HG02870 (cell line): Measurements from ENCODE around the gene NCKIPSD.

ENCODE experiments used
- ATAC-seq: cut with Tn5 transposase; IDR thresholded peaks from one replicate; pipeline ENCODE4 v1.9.1; 2021; ENCODE audit warnings: mild to moderate bottlenecking, moderate library complexity; ENCODE audit not compliant: unreplicated experiment

Gene NCKIPSD

DNA sequence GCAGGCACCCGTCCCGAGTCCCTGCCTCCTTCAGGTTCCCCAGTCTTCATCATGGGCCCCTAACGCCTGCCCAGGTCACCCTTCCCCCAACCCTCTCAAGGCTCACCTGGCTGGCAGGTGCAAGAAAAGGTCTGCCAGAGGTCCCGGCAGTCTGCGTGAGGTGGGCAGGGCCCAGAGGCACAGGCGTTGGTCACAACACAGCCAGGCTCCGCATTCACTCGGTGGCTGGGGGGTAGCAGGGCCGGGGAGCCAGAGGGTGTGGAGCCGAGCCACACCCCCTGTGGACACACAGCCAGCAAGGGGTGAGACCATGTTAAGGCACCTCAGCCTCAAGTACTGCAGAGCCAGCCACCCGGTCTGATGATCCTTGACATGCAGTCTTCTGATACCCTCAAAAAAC, 33.9 kb downstream of the NCKIPSD start:
- ATAC-seq, result no peak

DNA sequence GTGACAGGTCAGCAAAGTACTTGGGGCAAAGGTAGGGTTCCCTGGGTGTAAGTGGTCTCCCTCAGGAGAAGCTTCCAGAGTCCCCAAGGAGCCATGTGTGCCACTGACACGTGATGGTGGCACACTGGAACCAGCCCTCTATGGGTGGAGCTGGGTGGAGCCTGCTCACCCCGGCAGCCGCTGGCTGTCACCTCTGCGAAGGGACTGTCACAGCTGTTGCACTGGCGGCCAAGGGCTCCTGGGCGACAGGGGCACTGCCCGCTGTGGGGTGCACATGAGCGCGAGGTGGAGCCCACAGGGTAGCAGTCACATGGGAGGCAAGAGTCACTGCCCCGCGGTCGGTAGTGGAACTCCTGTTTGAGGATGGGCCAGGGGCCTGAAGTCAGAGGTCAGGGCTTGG, 35.0 kb downstream of the NCKIPSD start:
- ATAC-seq, result no peak

DNA sequence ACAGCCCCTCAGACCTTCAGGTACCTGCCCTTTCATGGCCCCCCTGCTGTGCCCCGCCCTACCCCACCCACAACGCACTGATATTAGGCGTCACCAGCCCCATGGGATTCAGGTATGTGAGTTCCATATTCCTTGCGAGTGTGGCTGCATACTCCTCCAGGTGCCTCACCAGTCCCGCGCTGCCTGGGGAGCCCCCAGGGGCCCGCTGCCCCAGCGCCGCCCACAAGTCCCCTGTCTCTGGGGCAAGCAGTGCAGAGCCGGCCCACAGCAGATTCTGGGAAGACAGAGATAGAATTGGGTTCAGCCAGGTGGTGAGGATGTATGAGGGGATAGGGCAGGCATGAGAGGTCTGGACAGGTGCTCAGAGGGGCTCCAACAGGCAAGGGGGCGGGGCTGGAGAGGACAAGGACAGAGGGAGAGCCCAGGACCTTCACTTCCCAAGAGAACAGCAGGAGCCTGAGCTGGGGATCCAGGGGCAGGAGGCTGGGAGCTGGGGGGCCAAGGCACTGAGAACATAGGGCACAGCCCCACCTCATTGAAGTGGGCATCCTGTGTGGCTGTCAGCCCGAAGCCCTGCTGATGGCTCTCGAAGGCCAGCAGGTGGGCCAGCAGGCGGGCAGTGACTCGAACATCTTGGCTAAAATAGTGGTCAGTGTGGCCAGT, 37.4 kb downstream of the NCKIPSD start:
- ATAC-seq, result no peak

DNA sequence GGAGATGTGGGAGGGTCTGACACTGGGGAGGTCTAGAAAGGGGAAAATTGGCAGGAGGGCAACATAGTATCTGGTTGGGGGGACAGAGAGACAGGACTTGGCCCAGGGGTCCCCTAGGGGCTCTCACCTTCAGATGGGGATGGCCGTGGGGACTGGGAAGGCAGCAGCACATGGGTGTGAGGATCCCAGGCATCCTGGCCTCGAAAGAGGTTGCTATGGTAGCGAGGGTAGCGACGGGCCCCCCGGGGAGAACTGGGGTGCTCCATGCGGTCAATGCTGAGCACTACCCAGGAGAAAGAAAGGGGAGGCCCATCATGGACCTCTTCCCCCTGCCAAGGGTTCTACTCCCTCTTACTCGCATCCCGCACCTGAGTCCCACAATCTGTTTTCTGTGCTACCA, 38.0 kb downstream of the NCKIPSD start:
- ATAC-seq, result no peak

DNA sequence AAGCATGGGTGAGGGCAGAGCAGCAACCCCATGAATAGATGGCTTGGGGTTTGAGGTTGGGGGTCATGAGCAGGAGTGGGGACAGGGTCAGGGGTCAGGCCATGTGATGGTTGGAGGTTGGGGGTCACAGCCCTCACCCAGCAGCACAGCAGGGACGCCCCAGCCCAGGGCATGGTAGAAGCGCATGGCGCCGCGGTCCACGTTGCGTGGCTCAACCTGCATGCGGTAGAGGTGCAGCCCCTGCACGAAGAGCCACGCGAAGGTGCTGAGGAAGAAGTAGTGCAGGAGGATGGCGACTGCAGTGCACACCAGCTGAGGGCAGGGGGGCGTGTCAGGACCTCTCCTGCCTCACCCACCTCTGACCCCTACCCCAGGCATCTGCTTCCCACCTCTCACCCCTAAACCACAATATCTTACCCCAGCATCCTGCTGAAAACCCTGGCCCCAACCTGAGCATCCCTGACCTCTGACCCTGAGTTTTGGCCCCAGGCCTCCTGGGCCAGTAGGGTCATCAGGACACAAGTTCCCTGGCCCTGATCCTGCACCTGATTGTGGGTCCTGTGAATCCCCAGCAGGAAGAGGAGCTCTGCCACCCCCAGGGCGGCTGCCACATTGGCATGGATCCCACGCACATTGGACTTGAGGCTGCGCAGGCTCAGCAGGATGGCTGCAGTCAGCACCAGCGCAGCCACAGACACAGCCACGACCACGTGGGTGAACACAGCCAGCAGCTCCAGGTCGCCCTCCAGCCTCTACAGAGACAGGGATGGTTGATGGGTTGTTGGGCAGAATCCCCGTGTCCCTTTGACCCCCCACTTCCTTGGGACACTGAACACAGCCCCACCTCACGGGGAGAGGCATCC, 40.6 kb downstream of the NCKIPSD start:
- no peak for ATAC-seq

DNA sequence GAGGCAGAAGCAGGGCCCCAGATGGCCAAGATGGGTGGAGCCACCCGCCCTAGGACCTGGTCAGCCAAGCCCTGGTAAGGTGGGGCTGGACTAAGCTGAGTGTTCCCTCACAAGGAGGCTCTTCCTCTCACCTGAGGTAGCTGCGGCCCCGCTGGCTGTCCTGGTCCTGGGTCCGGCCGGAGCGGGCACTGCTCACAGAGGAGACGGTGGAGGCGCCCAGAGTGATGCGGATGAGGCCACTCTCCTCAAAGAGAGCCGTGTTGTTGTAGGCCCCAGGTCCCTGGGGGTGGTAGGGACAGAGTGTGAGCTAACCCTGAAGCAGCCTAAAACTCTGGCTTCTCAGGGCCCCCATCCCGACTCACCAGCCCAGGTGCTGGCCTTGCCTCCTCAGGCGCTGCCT, 43.1 kb downstream of the NCKIPSD start:
- no peak for ATAC-seq

DNA sequence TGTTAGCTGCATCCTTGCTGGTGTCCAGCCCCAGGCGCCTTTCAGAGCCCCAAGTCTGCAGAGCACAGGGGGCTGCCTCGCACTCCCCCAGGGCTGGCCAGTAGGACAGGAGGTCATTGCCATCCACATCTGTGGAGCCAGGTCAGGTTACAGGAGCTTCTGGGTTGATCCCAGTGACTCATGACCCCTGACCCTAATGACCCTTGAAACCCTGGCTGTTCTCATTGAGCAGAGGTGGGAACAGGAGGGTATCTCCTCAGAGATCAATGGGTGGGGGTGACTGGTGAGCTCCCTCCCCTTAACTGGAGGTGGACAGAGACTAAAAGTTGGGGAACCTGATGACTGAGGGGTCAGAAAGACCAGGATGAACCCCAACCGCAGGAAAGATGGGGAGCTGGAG, 44.3 kb downstream of the NCKIPSD start:
- no peak for ATAC-seq

DNA sequence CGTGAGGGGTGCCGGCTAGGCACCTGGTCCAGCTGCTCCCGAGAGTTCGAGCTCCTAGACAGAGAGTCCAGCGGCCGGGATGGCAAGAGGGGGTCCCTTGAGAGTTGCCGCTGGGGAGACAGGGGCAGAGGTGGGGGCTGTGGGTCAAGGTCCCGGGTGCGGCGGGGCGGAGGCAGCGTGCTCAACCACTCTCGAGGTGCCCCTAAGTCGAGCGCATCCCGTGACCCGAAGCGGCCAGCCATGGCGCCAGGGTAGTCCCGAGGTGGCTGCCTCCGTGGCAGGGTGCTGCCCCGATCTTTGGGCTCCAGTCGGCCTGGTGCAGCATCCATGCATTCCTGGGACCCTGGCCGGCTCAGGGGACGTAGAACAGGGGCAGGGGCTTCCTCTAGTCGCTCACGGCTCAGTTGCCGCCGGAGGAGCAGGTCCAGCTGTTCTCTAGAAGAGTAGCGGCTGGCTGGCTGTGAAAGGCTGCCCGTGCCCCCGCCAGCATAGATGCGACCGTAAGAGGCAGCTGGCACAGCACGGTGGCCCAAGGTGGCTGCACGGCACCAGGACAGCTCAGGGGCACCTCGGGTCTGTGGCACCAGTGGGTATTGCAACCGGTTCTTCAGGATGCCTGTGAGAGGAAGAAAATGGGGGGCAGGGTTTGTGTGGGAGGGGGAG, 45.6 kb downstream of the NCKIPSD start:
- no peak for ATAC-seq

DNA sequence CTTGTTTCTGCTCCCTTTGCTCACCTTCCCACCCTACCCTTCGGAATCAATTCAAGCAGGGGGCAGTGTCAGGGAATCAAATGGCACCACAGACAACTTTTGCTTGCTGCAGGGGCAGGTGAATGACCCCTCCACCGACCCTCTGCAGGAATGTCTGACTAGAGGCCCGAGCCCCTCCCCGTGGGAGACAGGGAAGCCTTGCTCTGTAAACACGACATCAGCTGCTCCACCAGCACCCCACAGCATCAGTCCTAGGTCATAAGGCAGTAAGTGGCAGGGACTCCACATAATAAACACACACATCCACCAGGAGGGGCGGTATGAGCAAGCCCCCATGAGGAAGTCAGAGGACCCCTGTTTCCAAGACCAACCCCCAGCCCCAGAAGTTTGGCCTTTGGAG, 48.4 kb downstream of the NCKIPSD start:
- ATAC-seq, result no peak

DNA sequence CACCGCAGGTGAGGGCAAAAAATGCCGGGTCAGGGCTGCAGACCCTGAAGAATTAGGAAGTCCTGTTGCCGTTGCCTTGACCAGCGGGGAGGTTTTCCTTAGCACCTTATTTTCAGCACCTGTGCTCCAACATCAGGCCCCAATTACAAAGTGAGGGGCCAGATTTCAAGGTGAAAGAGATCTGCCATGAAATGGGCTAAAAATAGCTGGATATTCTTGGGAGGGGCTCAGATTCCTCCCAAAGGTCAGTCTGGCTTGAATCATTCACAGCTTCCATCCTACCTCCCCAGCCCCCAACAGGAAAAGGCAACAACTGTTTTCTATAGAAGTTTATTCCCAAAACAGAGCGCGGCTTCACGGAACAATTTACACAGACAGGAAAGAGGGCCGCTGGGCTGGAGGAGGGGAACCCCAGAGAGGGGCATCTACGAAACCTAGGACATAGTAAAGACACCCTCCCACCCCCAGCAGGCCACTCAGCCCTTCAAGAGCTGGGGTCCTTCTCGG, 49.5 kb downstream of the NCKIPSD start:
- no peak for ATAC-seq

DNA sequence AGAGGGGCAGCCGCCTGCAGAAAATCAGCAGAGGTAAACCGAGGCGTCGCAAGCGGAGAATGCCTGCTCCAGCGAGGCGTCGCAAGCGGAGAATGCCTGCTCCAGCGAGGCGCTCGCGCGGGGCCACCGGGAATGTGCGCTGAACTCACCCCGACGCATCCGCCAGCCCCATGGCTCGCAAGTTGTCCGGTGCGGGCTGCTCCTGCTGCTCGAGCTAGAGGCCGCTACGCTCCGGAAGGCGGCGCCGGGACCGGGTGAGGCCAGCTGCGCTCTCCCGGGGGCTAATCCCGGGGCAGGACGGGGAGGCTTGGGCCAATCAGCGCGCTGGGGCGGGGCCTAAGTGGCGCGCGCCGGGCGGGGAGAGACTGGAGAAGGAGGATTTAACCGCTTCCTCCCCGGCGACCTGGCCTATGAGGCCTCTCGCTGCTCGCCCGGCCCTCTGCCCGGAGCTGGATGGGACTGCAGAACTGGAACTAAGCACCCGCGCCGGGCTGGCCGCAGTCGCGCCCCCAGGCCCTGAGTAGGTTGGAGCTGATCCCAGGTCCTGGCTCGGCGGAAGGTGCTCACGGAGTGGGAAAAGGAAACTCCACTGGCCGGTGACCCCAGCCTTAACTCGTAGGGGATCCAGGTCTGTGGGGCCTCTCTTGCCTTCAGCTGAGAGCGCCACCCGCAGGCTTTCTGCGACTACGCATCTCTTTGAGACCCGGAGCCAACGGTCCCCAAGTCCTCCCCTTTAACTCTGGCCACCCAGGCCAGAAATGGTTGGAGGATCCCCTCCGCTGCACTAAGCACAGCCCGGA, 50.3 kb downstream of the NCKIPSD start, which contains the start of gene SLC26A6:
Gene SLC26A6 (minus strand): TSS at position 240 of the 800 bp plus-strand sequence. CDS start 68 bp downstream, at position 172.
- peak; percentile 92 for ATAC-seq

DNA sequence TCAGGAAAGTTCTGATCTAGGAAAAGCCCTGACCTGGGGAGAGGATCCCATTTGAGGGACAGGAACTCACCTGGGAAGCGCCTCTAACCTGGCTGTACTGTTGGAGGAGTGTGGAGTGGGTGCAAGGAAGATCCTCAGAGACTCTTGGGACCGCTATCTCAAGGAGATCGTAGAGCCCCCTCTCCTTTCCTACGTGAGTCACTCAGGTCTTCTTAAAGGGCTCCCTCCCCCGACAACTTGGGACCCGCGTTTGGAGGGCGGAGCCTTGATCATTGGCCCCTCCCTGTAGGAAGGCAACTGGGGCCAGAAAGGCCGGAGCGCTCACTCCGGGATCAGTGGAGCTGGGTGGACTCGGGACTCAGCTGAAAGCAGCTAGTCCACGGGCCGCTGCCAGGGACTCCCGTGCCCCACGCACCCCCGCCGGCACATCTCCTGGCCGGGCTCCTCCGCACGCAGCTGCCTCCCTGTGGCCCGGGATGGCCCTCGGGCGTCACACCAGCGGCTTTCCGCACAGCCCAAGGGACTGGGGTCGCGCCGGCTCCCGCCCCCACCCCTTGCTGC, 51.0 kb downstream of the NCKIPSD start:
- peak; percentile 22 for ATAC-seq

DNA sequence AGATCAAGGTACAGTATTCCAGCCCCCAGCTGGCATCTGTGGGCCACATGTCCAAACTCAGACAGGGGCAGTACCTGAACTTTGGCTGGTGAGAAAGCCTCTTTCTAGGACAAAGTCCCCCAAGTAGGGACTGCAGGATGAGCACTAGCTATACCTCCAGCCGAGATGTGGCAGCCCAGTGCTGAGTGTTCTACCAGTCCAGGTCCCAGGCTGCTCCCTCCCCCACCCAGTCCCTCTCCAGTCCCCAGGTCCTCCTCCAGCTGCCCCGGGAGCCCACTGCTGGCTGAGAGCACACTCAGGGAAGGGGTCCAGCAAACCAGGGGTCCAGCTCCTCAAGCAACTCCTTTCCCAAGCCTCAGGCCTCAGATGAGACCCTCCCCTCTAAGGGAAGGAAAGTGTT, 52.0 kb downstream of the NCKIPSD start:
- no peak for ATAC-seq

DNA sequence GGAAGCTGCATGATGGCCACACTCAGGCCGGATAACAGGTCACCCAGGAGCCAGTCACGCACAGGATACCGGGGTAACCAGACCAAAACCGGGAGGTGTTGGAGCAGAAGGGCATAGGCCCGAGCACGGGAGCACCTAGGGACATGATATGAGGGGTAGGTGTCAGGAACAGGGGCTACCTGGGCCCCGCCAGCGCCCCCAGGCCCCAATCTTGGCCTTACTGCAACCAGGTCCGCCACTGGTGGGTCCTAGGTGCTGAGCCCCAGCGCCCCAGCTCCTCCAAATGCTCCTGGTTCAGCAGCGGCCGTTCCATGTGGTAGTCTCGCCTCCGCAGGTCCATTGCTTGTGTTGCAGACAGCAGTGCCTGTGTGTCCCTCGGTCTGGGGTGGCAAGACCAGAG, 52.5 kb downstream of the NCKIPSD start:
- ATAC-seq, result no peak

DNA sequence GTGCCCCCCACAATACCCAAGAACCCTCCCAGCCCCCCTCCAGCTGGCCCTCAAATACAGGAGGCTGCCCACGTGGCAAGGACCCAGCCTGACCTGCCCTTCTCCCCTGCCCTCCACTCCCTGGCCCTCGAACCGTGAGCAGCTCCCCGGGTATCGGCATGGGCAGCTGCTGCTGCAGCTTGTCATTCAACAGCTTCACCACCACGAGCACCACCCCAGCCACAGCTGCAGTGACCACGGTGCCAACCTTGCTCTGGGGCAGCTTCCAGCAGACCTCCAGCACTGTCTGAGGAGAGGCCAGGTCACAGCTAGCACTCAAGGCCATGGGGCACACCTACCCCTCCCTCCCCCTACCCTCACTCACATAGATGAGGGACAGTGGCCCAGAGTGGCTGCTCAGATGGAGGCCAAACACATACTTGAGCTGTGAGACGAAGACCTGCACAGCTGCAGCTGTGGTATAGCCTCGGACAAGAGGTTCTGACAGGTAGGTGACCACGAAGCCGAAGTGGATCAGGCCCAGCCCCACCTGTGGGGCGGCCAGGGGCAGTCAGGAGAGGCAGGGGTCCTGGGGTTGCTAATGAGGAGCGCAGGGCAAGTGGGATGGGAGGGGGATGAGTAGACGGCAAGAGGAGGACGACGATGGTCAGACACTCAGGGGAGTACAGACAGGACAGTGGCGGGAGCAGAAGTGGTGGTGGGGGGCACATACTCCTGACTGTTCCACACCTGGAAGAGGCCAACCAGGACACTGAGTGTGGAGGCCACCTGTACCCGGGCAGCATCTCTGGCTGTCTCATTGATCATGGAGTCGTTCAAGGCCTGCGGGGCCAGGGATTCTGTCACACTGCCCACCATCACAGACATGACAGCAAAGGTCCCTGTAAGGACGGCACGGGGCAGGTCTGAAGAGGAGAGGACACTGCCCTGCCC, 53.9 kb downstream of the NCKIPSD start:
- ATAC-seq, result no peak

DNA sequence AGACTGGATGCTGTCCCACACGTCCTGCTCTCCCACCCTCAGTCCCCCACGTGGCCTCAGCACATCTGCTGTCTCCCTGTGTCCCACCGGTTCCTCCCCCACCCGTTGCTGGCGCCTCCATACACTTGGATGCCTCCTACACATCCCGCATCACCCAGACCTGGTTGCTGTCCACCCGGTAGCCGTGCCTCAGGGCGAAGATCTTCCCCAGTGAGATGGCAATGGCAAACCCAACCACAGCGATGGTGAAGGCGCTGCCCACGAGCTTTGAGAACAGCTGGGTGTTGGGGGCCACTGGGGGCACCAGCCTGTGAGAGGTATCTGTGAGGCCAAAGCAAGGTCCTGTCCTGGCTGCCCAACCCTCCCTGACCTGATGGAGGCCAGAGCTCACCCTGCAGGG, 54.9 kb downstream of the NCKIPSD start:
- ATAC-seq, result no peak

DNA sequence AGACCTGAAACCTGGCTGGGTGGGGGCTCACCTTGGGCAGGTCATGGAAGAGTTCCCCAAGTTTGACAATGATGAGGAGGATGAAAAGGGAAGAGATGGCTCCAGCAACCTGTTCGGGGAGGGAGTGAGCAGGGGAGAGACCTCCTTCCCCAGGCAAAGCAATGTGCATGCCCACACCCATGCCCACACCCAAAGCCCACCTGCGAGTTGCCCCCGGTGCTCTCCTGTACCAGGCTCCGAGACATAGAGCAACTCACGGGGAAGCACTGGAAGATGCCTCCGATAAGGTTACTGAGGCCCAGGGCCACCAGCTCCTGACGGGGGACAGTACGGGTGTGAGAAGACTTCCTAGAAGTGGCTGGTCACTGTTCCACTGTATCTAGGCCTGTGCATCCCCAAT, 55.3 kb downstream of the NCKIPSD start:
- no peak for ATAC-seq

DNA sequence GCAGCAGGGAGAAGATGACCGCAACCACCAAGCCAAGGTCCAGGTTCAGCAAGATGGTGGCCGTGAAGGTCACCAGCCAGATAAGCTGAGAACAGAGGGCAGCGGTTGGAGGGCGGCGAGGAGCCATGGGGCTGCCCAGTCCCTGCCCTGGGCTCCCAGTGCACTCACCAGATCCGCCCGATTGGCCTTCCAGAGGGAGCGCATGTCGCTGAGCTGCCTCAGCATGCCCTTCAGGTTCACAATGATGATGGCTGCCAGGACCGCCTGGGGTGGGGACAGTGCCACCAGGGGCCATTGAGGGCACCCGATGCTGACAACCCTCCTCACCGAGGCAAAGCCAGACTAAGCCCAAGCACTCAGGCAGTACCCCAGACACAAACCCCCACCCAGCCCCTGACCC, 55.8 kb downstream of the NCKIPSD start:
- no peak for ATAC-seq

DNA sequence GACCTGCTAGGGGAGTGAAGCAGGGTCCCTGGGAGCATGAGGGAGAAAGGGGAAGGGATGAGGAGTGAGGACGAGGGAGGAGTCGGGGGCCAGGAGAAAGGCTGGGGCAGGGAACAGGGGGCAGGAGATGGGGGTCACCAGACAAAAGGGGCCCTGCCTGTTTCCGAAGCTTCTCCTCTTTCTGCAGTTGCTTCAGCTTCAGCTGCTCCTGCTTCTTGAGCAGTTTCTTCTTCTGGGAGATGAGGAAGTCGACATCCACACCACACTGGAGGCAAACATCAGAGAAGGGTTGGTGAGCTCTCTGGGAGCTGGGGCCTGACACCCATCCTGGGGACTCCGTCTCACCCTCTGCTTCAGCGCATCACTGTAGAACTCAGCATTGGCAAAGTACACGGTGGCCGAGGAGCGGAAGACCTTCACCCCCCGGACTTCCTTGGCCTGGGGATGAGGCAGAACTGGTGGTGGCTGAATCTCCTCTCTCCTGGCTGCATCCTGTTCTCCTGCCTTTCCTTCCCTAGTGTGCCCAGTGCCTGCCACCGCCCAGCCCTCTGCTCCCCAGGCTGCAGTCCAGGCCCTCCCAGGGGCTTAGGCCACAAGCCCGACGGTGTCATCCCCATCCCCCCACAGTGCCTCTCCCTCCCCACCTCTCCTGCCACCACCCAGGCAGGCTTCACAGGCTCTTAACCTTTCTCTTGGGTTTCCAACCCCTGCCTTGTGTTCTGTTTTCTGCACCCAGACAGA, 57.3 kb downstream of the NCKIPSD start:
- no peak for ATAC-seq
